B cell (primary cell): ENCODE data around the gene AGBL4.

Source experiments
- EZH2 ChIP-seq: IDR thresholded peaks from 2 replicates; pipeline ENCODE4 v1.6.1; 2012; ENCODE audit warnings: borderline replicate concordance, low read depth, mild to moderate bottlenecking, moderate library complexity, low read length; ENCODE audit not compliant: insufficient read depth, poor library complexity, severe bottlenecking
- TF ChIP-seq, protein P1 (sequence below): fragments of 200-600 bp; IDR thresholded peaks from one replicate; pipeline ENCODE4 v1.8.0; 2022; ENCODE audit warnings: antibody characterized with exemption, mild to moderate bottlenecking

DNA sequence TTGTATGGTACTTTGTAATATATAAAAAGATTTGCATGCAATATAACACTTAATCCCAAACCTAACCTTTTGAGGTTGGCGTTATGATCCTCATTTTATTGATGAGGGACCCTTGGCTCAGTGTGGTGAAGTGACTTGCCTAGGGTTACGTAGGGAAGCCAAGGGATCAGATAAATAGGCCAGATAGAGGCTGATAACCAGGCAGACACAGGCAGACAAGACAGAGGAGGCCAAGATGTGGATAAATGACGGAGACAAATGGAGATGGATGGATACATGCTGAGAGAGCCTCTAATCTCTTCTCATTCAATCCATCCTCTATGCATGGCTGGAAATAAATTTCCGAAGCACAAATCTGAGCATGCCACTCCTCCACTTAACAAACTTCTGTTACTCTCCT lies 1414.9 kb downstream of the AGBL4 start:
- no peak for TF ChIP-seq EZH2
- TF ChIP-seq, protein P1, sequence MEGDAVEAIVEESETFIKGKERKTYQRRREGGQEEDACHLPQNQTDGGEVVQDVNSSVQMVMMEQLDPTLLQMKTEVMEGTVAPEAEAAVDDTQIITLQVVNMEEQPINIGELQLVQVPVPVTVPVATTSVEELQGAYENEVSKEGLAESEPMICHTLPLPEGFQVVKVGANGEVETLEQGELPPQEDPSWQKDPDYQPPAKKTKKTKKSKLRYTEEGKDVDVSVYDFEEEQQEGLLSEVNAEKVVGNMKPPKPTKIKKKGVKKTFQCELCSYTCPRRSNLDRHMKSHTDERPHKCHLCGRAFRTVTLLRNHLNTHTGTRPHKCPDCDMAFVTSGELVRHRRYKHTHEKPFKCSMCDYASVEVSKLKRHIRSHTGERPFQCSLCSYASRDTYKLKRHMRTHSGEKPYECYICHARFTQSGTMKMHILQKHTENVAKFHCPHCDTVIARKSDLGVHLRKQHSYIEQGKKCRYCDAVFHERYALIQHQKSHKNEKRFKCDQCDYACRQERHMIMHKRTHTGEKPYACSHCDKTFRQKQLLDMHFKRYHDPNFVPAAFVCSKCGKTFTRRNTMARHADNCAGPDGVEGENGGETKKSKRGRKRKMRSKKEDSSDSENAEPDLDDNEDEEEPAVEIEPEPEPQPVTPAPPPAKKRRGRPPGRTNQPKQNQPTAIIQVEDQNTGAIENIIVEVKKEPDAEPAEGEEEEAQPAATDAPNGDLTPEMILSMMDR = no peak
